Measurements from ENCODE around the gene ZCCHC14. TPM values are rescaled to one million over a fixed set of nuclear protein-coding genes. Genes with fewer than 3 reads are reported as not detected.

Gene ZCCHC14
- total and polyA plus RNA-seq, 2 donors (not counting 1 experiment from before 2014, with no cell fraction given), result 0.70 to 4.4 TPM

GRCh38 chr16:87501117-87501516, 8.3 kb upstream of the ZCCHC14 start:
- no peak for TF ChIP-seq EZH2 (IDR thresholded peaks at IDR 0.05; ENCODE audit: borderline replicate concordance, insufficient read depth, low read depth, low read length, poor library complexity, severe bottlenecking)
- TF ChIP-seq, protein P1, sequence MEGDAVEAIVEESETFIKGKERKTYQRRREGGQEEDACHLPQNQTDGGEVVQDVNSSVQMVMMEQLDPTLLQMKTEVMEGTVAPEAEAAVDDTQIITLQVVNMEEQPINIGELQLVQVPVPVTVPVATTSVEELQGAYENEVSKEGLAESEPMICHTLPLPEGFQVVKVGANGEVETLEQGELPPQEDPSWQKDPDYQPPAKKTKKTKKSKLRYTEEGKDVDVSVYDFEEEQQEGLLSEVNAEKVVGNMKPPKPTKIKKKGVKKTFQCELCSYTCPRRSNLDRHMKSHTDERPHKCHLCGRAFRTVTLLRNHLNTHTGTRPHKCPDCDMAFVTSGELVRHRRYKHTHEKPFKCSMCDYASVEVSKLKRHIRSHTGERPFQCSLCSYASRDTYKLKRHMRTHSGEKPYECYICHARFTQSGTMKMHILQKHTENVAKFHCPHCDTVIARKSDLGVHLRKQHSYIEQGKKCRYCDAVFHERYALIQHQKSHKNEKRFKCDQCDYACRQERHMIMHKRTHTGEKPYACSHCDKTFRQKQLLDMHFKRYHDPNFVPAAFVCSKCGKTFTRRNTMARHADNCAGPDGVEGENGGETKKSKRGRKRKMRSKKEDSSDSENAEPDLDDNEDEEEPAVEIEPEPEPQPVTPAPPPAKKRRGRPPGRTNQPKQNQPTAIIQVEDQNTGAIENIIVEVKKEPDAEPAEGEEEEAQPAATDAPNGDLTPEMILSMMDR (IDR thresholded peaks at IDR 0.05), result no peak
- H3K4me2 ChIP-seq (replicated peaks; ENCODE audit: low read depth, low read length, poor library complexity, severe bottlenecking), result no peak overlapping the region
- Mint-ChIP-seq H3K27me3 (peaks cover 45% of the 10 kb centered on the region), H3K9me3 (ENCODE audit: insufficient read depth) (no peaks in the 10 kb centered on the region), H3K4me1 (peaks cover 15% of the 10 kb centered on the region), H3K27ac (peak overlapping the region; percentile 39), H3K4me3 (no peak overlapping the region)
- no peaks in the 10 kb centered on the region for H3K36me3 ChIP-seq (replicated peaks in 1 of 2; ENCODE audit: control extremely low read depth in 1 of 2, control insufficient read depth in 1 of 2, extremely low read depth in 1 of 2, insufficient read depth in 2 of 2, low read length in 1 of 2)
- H2AFZ ChIP-seq (ENCODE audit: insufficient read depth, low read depth, low read length, poor library complexity, severe bottlenecking), result no peak overlapping the region
- WGBS (ENCODE audit: insufficient coverage), result 75% methylated on average over 2 of the region's 5 CpGs
- H4K20me1 ChIP-seq (ENCODE audit: control insufficient read depth, insufficient read depth, low read length, poor library complexity, severe bottlenecking), result no peaks in the 10 kb centered on the region
- DNase-seq, result no peak
- intact Hi-C loops (cut with micrococcal nuclease), result no loop called here
- POLR2A ChIA-PET, result interaction anchor here (0.7 kb wide), 1 partner anchor 11 kb away, joined by 3 read pairs; no protein-coding TSS in a partner anchor
- peaks cover 0 to 54% (median 18%) of the 10 kb centered on the region in 4 experiments for H3K27me3 ChIP-seq (replicated peaks in 1 of 4; ENCODE audit: control extremely low read depth in 1 of 4, control insufficient read depth in 3 of 4, insufficient read depth in 4 of 4, low read length in 3 of 4)
- H3K9me3 ChIP-seq (ENCODE audit: control extremely low read depth in 1 of 3, control insufficient read depth in 2 of 3, insufficient read depth in 1 of 3, low read length in 2 of 3), result peaks cover 0 to 10% (median 0%) of the 10 kb centered on the region in 3 donors
- no peaks in the 10 kb centered on the region for H3K79me2 ChIP-seq (ENCODE audit: control insufficient read depth, insufficient read depth, low read length)
- no peak overlapping the region for H3K9ac ChIP-seq (ENCODE audit: low read length)
- ATAC-seq (ENCODE audit: low read depth), result no peak
- CTCF ChIA-PET, result no interaction called here
- peaks cover 13 to 18% of the 10 kb centered on the region in 2 donors for H3K4me1 ChIP-seq (ENCODE audit: control insufficient read depth in 2 of 2, insufficient read depth in 2 of 2, low read length in 2 of 2)
- no peak overlapping the region for H3K27ac ChIP-seq (ENCODE audit: low read length in 2 of 2)
- H3K4me3 ChIP-seq (ENCODE audit: control extremely low read depth in 1 of 5, extremely low read depth in 1 of 5, insufficient read depth in 1 of 5, low read depth in 2 of 5, low read length in 4 of 5), result no peak overlapping the region

GRCh38 chr16:87499189-87499486, 6.3 kb upstream of the ZCCHC14 start:
- H2AFZ ChIP-seq (ENCODE audit: insufficient read depth, low read depth, low read length, poor library complexity, severe bottlenecking), result no peak overlapping the region
- no peak for ATAC-seq (ENCODE audit: low read depth)
- intact Hi-C loops (cut with micrococcal nuclease), result loop anchor here (10.0 kb wide), 1 partner anchor 136 kb away; no protein-coding TSS in a partner anchor
- no peaks in the 10 kb centered on the region for H4K20me1 ChIP-seq (ENCODE audit: control insufficient read depth, insufficient read depth, low read length, poor library complexity, severe bottlenecking)
- no peak for DNase-seq
- peaks cover 0 to 50% (median 18%) of the 10 kb centered on the region in 4 experiments for H3K27me3 ChIP-seq (replicated peaks in 1 of 4; ENCODE audit: control extremely low read depth in 1 of 4, control insufficient read depth in 3 of 4, insufficient read depth in 4 of 4, low read length in 3 of 4)
- TF ChIP-seq, protein P1 (IDR thresholded peaks at IDR 0.05), result no peak
- TF ChIP-seq EZH2 (IDR thresholded peaks at IDR 0.05; ENCODE audit: borderline replicate concordance, insufficient read depth, low read depth, low read length, poor library complexity, severe bottlenecking), result no peak
- H3K27me3 Mint-ChIP-seq, result peaks cover 45% of the 10 kb centered on the region
- H3K9ac ChIP-seq (ENCODE audit: low read length), result no peak overlapping the region
- no peaks in the 10 kb centered on the region for H3K79me2 ChIP-seq (ENCODE audit: control insufficient read depth, insufficient read depth, low read length)
- peaks cover 17 to 22% of the 10 kb centered on the region in 2 donors for H3K4me1 ChIP-seq (ENCODE audit: control insufficient read depth in 2 of 2, insufficient read depth in 2 of 2, low read length in 2 of 2)
- peaks cover 0 to 11% (median 0%) of the 10 kb centered on the region in 3 donors for H3K9me3 ChIP-seq (ENCODE audit: control extremely low read depth in 1 of 3, control insufficient read depth in 2 of 3, insufficient read depth in 1 of 3, low read length in 2 of 3)
- H3K9me3 Mint-ChIP-seq (ENCODE audit: insufficient read depth), result no peaks in the 10 kb centered on the region
- no peak overlapping the region for H3K4me2 ChIP-seq (replicated peaks; ENCODE audit: low read depth, low read length, poor library complexity, severe bottlenecking)
- ChIA-PET POLR2A (no interaction called here), CTCF (no interaction called here)
- H3K4me3 ChIP-seq (ENCODE audit: control extremely low read depth in 1 of 5, extremely low read depth in 1 of 5, insufficient read depth in 1 of 5, low read depth in 2 of 5, low read length in 4 of 5), result no peak overlapping the region
- H3K27ac ChIP-seq (ENCODE audit: low read length in 2 of 2), result no peak overlapping the region
- H3K4me3 Mint-ChIP-seq, result no peak overlapping the region
- WGBS (ENCODE audit: insufficient coverage), result no CpG with 5 or more reads among the region's 2 CpGs
- peaks cover 24% of the 10 kb centered on the region for H3K4me1 Mint-ChIP-seq
- no peak overlapping the region for H3K27ac Mint-ChIP-seq
- H3K36me3 ChIP-seq (replicated peaks in 1 of 2; ENCODE audit: control extremely low read depth in 1 of 2, control insufficient read depth in 1 of 2, extremely low read depth in 1 of 2, insufficient read depth in 2 of 2, low read length in 1 of 2), result no peaks in the 10 kb centered on the region

All from B cell (primary cell).